Right lobe of liver (tissue), 4 donors: ENCODE data around the gene ORC5.

ENCODE experiments used
- CTCF ChIP-seq, 4 donors: fragments of 200-600 bp in 3 of 4; fragments of 450-650 bp in 1 of 4; IDR thresholded peaks; one replicate each; pipeline versions ENCODE4 v1.5.1 to v1.8.0; 2016 to 2022; ENCODE audit warnings: antibody characterized with exemption in 4 of 4, mild to moderate bottlenecking in 2 of 4
- POLR2A ChIP-seq: fragments of 450-650 bp; IDR thresholded peaks from one replicate; pipeline ENCODE4 v1.6.1; 2017; ENCODE audit warnings: antibody characterized with exemption, mild to moderate bottlenecking
- donor health status: DM: no; HTN: no; CAD: no.
- donor health status: DM: no; HTN: no; CAD: no.
- donor health status: DM: no; HTN: yes; CAD: no.

GRCh38 chr7:104192434-104192833, 15.4 kb downstream of the ORC5 start:
- TF ChIP-seq CTCF (IDR thresholded peaks at IDR 0.05) (no peak), POLR2A (no peak)
